Keratinocyte (primary cell): ENCODE data around the gene FAM204A.

Source experiments
- CTCF ChIP-seq, 3 experiments: IDR thresholded peaks in 1 of 3; conservative IDR thresholded peaks in 1 of 3; optimal IDR thresholded peaks in 1 of 3; 2 replicates in 2 of 3; 3 replicates in 1 of 3; pipeline versions ENCODE3 to v1.5.1; 2011; ENCODE audit warnings: low read length in 3 of 3, mild to moderate bottlenecking in 3 of 3, moderate library complexity in 2 of 3, control low read depth in 1 of 3, inconsistent platforms in 1 of 3; ENCODE audit not compliant: insufficient read depth in 2 of 3; ENCODE audit errors: extremely low read depth in 1 of 3
- EZH2 ChIP-seq: IDR thresholded peaks from one replicate; pipeline ENCODE4 v1.6.1; 2012; ENCODE audit warnings: inconsistent platforms, mild to moderate bottlenecking, low read length, moderate library complexity

GRCh38 chr10:118357841-118358240, 15.7 kb upstream of the FAM204A start:
- TF ChIP-seq CTCF (optimal IDR thresholded peaks at IDR 0.05 in 1 of 3, IDR thresholded peaks at IDR 0.05 in 1 of 3, conservative IDR thresholded peaks at IDR 0.05 in 1 of 3; ENCODE audit: extremely low read depth in 1 of 3, insufficient read depth in 2 of 3, low read length in 3 of 3) (no peak), EZH2 (no peak)
